ENCODE data around the gene SMCO1.
A peak's percentile ranks its signal among the peaks of the same experiment; 100 is the strongest.
"Not testable (repeated sequence)": the region's sequence is repeated elsewhere in the genome, so short reads cannot be mapped to it uniquely, and the experiment has no call there.

SMCO1 gene

GRCh38 chr3:196514913-196515621 lies at the start of gene SMCO1:
TSS of gene SMCO1 (minus strand) at chr3:196515346. CDS start at chr3:196515209, 137 bp downstream.
- DNase-seq, result no peak

GRCh38 chr3:196563721-196564225 lies 48.6 kb upstream of the SMCO1 start:
- no peak for DNase-seq

GRCh38 chr3:196559826-196560225 lies 44.7 kb upstream of the SMCO1 start:
- DNase-seq, result no peak

- DNase-seq, result no peak
Observed at GRCh38 chr3:196558476-196558875, 43.3 kb upstream of the SMCO1 start.

GRCh38 chr3:196557236-196557635 lies 42.1 kb upstream of the SMCO1 start:
- no peak for DNase-seq

GRCh38 chr3:196555295-196555694 lies 40.1 kb upstream of the SMCO1 start:
- DNase-seq, result no peak

GRCh38 chr3:196554205-196554604 lies 39.1 kb upstream of the SMCO1 start:
- no peak for DNase-seq

GRCh38 chr3:196553551-196553950 lies 38.4 kb upstream of the SMCO1 start:
- DNase-seq, result no peak

- no peak for DNase-seq
Observed at GRCh38 chr3:196552253-196552652, 37.1 kb upstream of the SMCO1 start.

- DNase-seq, result not testable (repeated sequence)
Observed at GRCh38 chr3:196550172-196550571, 35.0 kb upstream of the SMCO1 start.

- not testable (repeated sequence) for DNase-seq
Observed at GRCh38 chr3:196549312-196549711, 34.2 kb upstream of the SMCO1 start.

GRCh38 chr3:196547067-196547466 lies 31.9 kb upstream of the SMCO1 start:
- no peak for DNase-seq

GRCh38 chr3:196546537-196546936 lies 31.4 kb upstream of the SMCO1 start:
- DNase-seq, result no peak

GRCh38 chr3:196544491-196544992 lies 29.4 kb upstream of the SMCO1 start:
- no peak for DNase-seq

GRCh38 chr3:196541684-196542445 lies 26.7 kb upstream of the SMCO1 start:
- no peak for DNase-seq

GRCh38 chr3:196537319-196537984 lies 22.3 kb upstream of the SMCO1 start:
- peak in 2 of 3 experiments; percentile 26 to 45 for DNase-seq

GRCh38 chr3:196533260-196533681 lies 18.1 kb upstream of the SMCO1 start:
- DNase-seq, result no peak

- no peak for DNase-seq
Observed at GRCh38 chr3:196531418-196531817, 16.3 kb upstream of the SMCO1 start.

GRCh38 chr3:196528639-196529233 lies 13.6 kb upstream of the SMCO1 start:
- DNase-seq, result peak; percentile 43 to 80 (median 53)

- no peak for DNase-seq
Observed at GRCh38 chr3:196525141-196525540, 10.0 kb upstream of the SMCO1 start.

- DNase-seq, result no peak
Observed at GRCh38 chr3:196524527-196524926, 9.4 kb upstream of the SMCO1 start.

GRCh38 chr3:196523841-196524240 lies 8.7 kb upstream of the SMCO1 start:
- no peak for DNase-seq

GRCh38 chr3:196521291-196521690 lies 6.1 kb upstream of the SMCO1 start:
- DNase-seq, result not testable (repeated sequence)
